Duodenal mucosa (tissue), 2 donors: ENCODE results near the gene LITAF.

Source experiments
- H3K27ac ChIP-seq: one replicate; pipeline ENCODE4 v1.7.0; 2013; ENCODE audit warnings: low read depth, low read length
- H3K27me3 ChIP-seq, 2 donors: one replicate each; pipeline ENCODE4 v1.7.0; 2013; ENCODE audit warnings: low read length in 2 of 2, control low read depth in 1 of 2; ENCODE audit not compliant: insufficient read depth in 2 of 2, control insufficient read depth in 1 of 2
- H3K36me3 ChIP-seq, 2 donors: one replicate each; pipeline ENCODE4 v1.7.0; 2013; ENCODE audit warnings: low read length in 2 of 2, control low read depth in 1 of 2; ENCODE audit not compliant: insufficient read depth in 2 of 2, control insufficient read depth in 1 of 2
- H3K4me1 ChIP-seq, 2 donors: one replicate each; pipeline ENCODE4 v1.7.0; 2013; ENCODE audit warnings: low read length in 2 of 2, control low read depth in 1 of 2; ENCODE audit not compliant: insufficient read depth in 2 of 2, control insufficient read depth in 1 of 2
- H3K4me3 ChIP-seq, 2 donors: one replicate each; pipeline ENCODE4 v1.7.0; 2013; ENCODE audit warnings: low read length in 2 of 2, low read depth in 1 of 2
- H3K9ac ChIP-seq, 2 donors: one replicate each; pipeline ENCODE4 v1.7.0; 2013; ENCODE audit warnings: low read length in 2 of 2, low read depth in 1 of 2
- H3K9me3 ChIP-seq, 2 donors: one replicate each; pipeline ENCODE4 v1.7.0; 2013; ENCODE audit warnings: low read length in 2 of 2, control low read depth in 1 of 2; ENCODE audit not compliant: control insufficient read depth in 1 of 2

LITAF gene

GRCh38 chr16:11498683-11499082 is 88.0 kb downstream of the LITAF start:
- Histone ChIP-seq H3K4me1 (peaks cover 25 to 31% of the 10 kb centered on the region in 2 donors), H3K36me3 (no peaks in the 10 kb centered on the region), H3K27ac (no peak overlapping the region), H3K9ac (no peak overlapping the region), H3K9me3 (no peaks in the 10 kb centered on the region), H3K4me3 (no peak overlapping the region), H3K27me3 (no peaks in the 10 kb centered on the region)

- no peak overlapping the region for H3K27ac ChIP-seq
- H3K27me3 ChIP-seq, result no peaks in the 10 kb centered on the region
- no peaks in the 10 kb centered on the region for H3K36me3 ChIP-seq
- H3K9me3 ChIP-seq, result no peaks in the 10 kb centered on the region
- no peak overlapping the region for H3K4me3 ChIP-seq
- no peak overlapping the region for H3K9ac ChIP-seq
- peaks cover 25 to 31% of the 10 kb centered on the region in 2 donors for H3K4me1 ChIP-seq
Measured at GRCh38 chr16:11497851-11498289, 88.8 kb downstream of the LITAF start.
